ENCODE data around the gene CYBA. TPM values are rescaled to one million over a fixed set of nuclear protein-coding genes. Genes with fewer than 3 reads are reported as not detected.

Gene CYBA
- polyA plus RNA-seq, 2 of the 4 experiments (the other 2 are of a cell fraction), result 75.7 to 185 TPM

DNA sequence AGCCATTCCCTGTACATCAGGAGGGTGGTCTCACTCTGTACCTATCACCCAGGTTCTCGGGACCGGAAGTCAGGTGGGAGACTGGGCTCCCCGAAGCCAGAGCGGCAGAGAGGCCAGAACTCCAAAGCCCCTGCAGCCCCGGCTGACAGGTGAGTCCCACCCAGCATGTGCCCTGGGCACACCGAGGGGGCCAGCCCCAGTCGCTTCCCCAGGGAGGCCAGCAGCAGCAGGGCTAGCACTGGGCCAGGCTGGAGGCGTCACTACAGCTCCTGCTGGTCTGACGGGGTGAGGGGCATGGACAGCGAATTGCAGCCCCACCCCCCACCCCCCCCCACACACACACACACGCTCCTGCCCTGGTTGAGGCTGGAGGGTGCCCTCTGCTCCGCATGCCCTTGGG is 20.4 kb downstream of the CYBA start (continued):
- TF ChIP-seq, protein P1, sequence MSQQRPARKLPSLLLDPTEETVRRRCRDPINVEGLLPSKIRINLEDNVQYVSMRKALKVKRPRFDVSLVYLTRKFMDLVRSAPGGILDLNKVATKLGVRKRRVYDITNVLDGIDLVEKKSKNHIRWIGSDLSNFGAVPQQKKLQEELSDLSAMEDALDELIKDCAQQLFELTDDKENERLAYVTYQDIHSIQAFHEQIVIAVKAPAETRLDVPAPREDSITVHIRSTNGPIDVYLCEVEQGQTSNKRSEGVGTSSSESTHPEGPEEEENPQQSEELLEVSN (IDR thresholded peaks at IDR 0.05; ENCODE audit: borderline replicate concordance, low read depth), result no peak
- no peak for TF ChIP-seq EHMT2 (IDR thresholded peaks at IDR 0.05; ENCODE audit: low read depth)
- TF ChIP-seq KDM1A (IDR thresholded peaks at IDR 0.05; ENCODE audit: low read depth), result no peak

DNA sequence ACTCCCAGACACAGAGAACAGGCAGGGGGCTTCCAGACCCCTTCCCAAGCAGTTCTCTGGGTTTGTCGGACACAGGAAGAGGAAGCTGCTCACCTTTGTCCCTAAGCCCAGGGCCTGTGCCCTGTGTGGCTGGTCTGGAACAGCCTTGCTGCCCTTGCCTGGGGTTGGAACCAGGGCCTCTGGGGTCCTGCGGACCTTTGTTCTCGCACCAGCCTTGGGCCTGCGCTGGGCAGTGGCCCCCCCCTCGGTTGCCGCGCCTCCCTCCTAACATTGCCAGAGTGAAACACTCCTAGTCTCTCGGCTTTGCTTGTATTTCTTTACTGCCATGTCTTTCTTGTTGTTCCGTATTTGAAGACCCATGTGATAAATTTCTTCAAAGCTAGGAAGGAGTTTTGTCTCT is 21.0 kb downstream of the CYBA start:
- ChIA-PET CTCF (interaction anchor here (1.0 to 1.7 kb wide), 2 partner anchors 10 to 107 kb away, joined by 3 to 6 read pairs; no protein-coding TSS in a partner anchor), POLR2A (no interaction called here)
- TF ChIP-seq NFE2L2 (conservative IDR thresholded peaks at IDR 0.05; ENCODE audit: low read length) (no peak), FOSB (CRISPR knock-in tag; IDR thresholded peaks at IDR 0.05) (no peak), CHD2 (IDR thresholded peaks at IDR 0.05; ENCODE audit: low read length, partially characterized antibody) (no peak), BHLHE40 (IDR thresholded peaks at IDR 0.05; ENCODE audit: low read depth, low read length) (no peak), EP300 (IDR thresholded peaks at IDR 0.05) (no peak), MAFK (IDR thresholded peaks at IDR 0.05; ENCODE audit: partially characterized antibody) (no peak), POLR2A (IDR thresholded peaks at IDR 0.05; ENCODE audit: low read length) (no peak)
- TF ChIP-seq, protein P2, sequence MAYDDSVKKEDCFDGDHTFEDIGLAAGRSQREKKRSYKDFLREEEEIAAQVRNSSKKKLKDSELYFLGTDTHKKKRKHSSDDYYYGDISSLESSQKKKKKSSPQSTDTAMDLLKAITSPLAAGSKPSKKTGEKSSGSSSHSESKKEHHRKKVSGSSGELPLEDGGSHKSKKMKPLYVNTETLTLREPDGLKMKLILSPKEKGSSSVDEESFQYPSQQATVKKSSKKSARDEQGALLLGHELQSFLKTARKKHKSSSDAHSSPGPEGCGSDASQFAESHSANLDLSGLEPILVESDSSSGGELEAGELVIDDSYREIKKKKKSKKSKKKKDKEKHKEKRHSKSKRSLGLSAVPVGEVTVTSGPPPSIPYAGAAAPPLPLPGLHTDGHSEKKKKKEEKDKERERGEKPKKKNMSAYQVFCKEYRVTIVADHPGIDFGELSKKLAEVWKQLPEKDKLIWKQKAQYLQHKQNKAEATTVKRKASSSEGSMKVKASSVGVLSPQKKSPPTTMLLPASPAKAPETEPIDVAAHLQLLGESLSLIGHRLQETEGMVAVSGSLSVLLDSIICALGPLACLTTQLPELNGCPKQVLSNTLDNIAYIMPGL (CRISPR knock-in tag; IDR thresholded peaks at IDR 0.05; ENCODE audit: borderline replicate concordance), result no peak
- TF ChIP-seq, protein P3, sequence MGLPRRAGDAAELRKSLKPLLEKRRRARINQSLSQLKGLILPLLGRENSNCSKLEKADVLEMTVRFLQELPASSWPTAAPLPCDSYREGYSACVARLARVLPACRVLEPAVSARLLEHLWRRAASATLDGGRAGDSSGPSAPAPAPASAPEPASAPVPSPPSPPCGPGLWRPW (IDR thresholded peaks at IDR 0.05), result no peak
- no peak for FAIRE-seq
- Histone ChIP-seq H3K4me3 (no peak overlapping the region), H3K9me3 (no peaks in the 10 kb centered on the region), H3K27ac (no peak overlapping the region), H3K4me2 (no peak overlapping the region), H3K4me1 (no peaks in the 10 kb centered on the region)
- ATAC-seq, result no peak
- 77% methylated on average over 9 of the region's 9 CpGs for whole genome bisulfite sequencing (ENCODE audit: missing lambda C conversion rate)
- DNase-seq (ENCODE audit: low read depth in 1 of 2, low spot score in 1 of 2), result no peak

DNA sequence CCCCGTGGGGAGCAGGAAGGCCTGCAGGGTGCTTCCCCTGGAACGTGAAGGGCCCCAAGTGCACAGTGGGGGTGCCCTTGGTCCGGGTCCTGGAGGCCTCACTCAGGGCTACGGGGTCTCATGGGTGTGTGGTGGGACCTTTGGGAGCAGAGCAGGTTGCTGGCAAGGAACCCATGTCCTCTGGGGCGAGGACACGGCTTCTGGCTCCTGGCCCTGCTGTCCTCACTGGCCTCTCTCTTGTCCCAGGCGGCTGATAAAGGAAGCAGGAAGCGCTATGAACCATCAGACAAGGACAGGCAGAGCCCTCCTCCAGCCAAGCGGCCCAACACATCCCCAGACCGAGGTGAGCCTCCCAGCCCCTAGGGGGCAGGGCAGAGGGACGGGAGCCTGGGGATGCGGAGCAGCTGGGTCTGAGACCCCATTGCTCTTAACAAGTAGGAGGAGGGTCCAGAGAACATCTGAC is 22.3 kb downstream of the CYBA start:
- FAIRE-seq (no peak), DNase-seq (ENCODE audit: low read depth in 1 of 2, low spot score in 1 of 2) (peak in 1 of 2 experiments; percentile 54), ATAC-seq (peak; percentile 77 to 84)
- ChIA-PET CTCF (interaction anchor here (1.7 kb wide), 1 partner anchor 9 kb away, joined by 6 read pairs; no protein-coding TSS in a partner anchor), POLR2A (no interaction called here)
- 73% methylated on average over 12 of the region's 12 CpGs for WGBS (ENCODE audit: missing lambda C conversion rate)
- H3K4me1 ChIP-seq, result no peaks in the 10 kb centered on the region
- no peaks in the 10 kb centered on the region for H3K9me3 ChIP-seq
- no peak overlapping the region for H3K27ac ChIP-seq
- H3K4me3 ChIP-seq, result no peak overlapping the region
- no peak overlapping the region for H3K4me2 ChIP-seq
- TF ChIP-seq NPAS2 (CRISPR knock-in tag; IDR thresholded peaks at IDR 0.05; ENCODE audit: borderline replicate concordance), result no peak
- TF ChIP-seq SMC3 (IDR thresholded peaks at IDR 0.05), result no peak
- TF ChIP-seq JUN (IDR thresholded peaks at IDR 0.05), result no peak
- no peak for TF ChIP-seq HEYL (CRISPR knock-in tag; IDR thresholded peaks at IDR 0.05)
- TF ChIP-seq, protein P4, sequence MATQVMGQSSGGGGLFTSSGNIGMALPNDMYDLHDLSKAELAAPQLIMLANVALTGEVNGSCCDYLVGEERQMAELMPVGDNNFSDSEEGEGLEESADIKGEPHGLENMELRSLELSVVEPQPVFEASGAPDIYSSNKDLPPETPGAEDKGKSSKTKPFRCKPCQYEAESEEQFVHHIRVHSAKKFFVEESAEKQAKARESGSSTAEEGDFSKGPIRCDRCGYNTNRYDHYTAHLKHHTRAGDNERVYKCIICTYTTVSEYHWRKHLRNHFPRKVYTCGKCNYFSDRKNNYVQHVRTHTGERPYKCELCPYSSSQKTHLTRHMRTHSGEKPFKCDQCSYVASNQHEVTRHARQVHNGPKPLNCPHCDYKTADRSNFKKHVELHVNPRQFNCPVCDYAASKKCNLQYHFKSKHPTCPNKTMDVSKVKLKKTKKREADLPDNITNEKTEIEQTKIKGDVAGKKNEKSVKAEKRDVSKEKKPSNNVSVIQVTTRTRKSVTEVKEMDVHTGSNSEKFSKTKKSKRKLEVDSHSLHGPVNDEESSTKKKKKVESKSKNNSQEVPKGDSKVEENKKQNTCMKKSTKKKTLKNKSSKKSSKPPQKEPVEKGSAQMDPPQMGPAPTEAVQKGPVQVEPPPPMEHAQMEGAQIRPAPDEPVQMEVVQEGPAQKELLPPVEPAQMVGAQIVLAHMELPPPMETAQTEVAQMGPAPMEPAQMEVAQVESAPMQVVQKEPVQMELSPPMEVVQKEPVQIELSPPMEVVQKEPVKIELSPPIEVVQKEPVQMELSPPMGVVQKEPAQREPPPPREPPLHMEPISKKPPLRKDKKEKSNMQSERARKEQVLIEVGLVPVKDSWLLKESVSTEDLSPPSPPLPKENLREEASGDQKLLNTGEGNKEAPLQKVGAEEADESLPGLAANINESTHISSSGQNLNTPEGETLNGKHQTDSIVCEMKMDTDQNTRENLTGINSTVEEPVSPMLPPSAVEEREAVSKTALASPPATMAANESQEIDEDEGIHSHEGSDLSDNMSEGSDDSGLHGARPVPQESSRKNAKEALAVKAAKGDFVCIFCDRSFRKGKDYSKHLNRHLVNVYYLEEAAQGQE (IDR thresholded peaks at IDR 0.05), result no peak
- no peak for TF ChIP-seq POLR2AphosphoS2 (conservative IDR thresholded peaks at IDR 0.05; ENCODE audit: low read length)
- TF ChIP-seq ZC3H11A (IDR thresholded peaks at IDR 0.05), result no peak
- TF ChIP-seq MAZ (IDR thresholded peaks at IDR 0.05; ENCODE audit: borderline replicate concordance, low read depth, low read length), result no peak
- no peak for TF ChIP-seq RARB (CRISPR knock-in tag; IDR thresholded peaks at IDR 0.05)
- TF ChIP-seq, protein P5, sequence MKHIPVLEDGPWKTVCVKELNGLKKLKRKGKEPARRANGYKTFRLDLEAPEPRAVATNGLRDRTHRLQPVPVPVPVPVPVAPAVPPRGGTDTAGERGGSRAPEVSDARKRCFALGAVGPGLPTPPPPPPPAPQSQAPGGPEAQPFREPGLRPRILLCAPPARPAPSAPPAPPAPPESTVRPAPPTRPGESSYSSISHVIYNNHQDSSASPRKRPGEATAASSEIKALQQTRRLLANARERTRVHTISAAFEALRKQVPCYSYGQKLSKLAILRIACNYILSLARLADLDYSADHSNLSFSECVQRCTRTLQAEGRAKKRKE (CRISPR knock-in tag; IDR thresholded peaks at IDR 0.05; ENCODE audit: low read depth), result no peak
- no peak for TF ChIP-seq CBX2 (IDR thresholded peaks at IDR 0.05; ENCODE audit: borderline replicate concordance, low read depth)
- TF ChIP-seq ZFP36 (IDR thresholded peaks at IDR 0.05; ENCODE audit: borderline replicate concordance, partially characterized antibody), result no peak
- no peak for TF ChIP-seq CHD4 (IDR thresholded peaks at IDR 0.05; ENCODE audit: borderline replicate concordance)
- no peak for TF ChIP-seq GATA3 (IDR thresholded peaks at IDR 0.05; ENCODE audit: borderline replicate concordance)
- TF ChIP-seq MYC (IDR thresholded peaks at IDR 0.05; ENCODE audit: borderline replicate concordance, low read length), result no peak
- no peak for TF ChIP-seq TP53 (CRISPR knock-in tag; IDR thresholded peaks at IDR 0.05)
- TF ChIP-seq FOSL2 (IDR thresholded peaks at IDR 0.05), result no peak
- no peak for TF ChIP-seq FOSL2 (CRISPR knock-in tag; IDR thresholded peaks at IDR 0.05)
- TF ChIP-seq JUNB (IDR thresholded peaks at IDR 0.05), result no peak
- TF ChIP-seq EHMT2 (IDR thresholded peaks at IDR 0.05; ENCODE audit: low read depth), result no peak
- TF ChIP-seq PHF8 (IDR thresholded peaks at IDR 0.05; ENCODE audit: borderline replicate concordance, low read depth), result no peak
